Pancreas (tissue), 10 donors: ENCODE measurements around the gene NTSR1. TPM values are rescaled to one million over a fixed set of nuclear protein-coding genes. Genes with fewer than 3 reads are reported as not detected.

ENCODE experiments used
- ATAC-seq, 4 donors: fragments of 200-7000 bp; cut with Tn5 transposase; one replicate each; pipeline versions ENCODE4 v1.8.0 to v1.9.1; 2020; ENCODE audit warnings: mild to moderate bottlenecking in 4 of 4, moderate library complexity in 4 of 4
- DNase-seq, 6 donors: peaks; one replicate each; pipeline ENCODE4 v3.0.0-alpha.2; 2020
- FAIRE-seq: peaks from 2 replicates; lab custom pipeline; 2012; peaks lifted over from hg19 to GRCh38; lab: Jason Lieb, UNC
- H3K27ac ChIP-seq, 4 donors: fragments of 200-600 bp; sonication (generic); 1 replicate in 3 of 4; 2 replicates in 1 of 4; pipeline versions ENCODE4 v1.5.0 to v1.8.0; 2020
- H3K27me3 ChIP-seq, 4 donors: fragments of 200-600 bp; one replicate each; pipeline ENCODE4 v1.8.0; 2021
- H3K36me3 ChIP-seq, 3 donors: fragments of 200-600 bp; sonication (generic) in 1 of 3; one replicate each; pipeline versions ENCODE4 v1.5.0 to v1.8.0; 2020 to 2021
- H3K4me1 ChIP-seq, 3 donors: fragments of 200-600 bp; one replicate each; pipeline ENCODE4 v1.8.0; 2021
- H3K4me3 ChIP-seq, 4 donors: fragments of 200-600 bp; sonication (generic) in 2 of 4; one replicate each; pipeline versions ENCODE4 v1.5.0 to v1.8.0; 2020 to 2021
- H3K9me3 ChIP-seq, 4 donors: fragments of 200-600 bp; one replicate each; pipeline ENCODE4 v1.8.0; 2021
- CTCF ChIP-seq, 4 donors: fragments of 200-600 bp; sonication (generic) in 3 of 4; IDR thresholded peaks; one replicate each; pipeline versions ENCODE4 v1.5.0 to v1.8.0; 2021; ENCODE audit warnings: antibody characterized with exemption in 4 of 4
- WGBS, 2 donors: extraction: QIAGEN DNeasy Blood & Tissue Kit; methylation state at CpG; one replicate each; pipeline ENCODE4 v1.1.7; 2013; 5-methylcytosine and 5-hydroxymethylcytosine counted together
- intact Hi-C, 3 donors: fragments of 100-400 bp; cut with DNase I; formaldehyde crosslinking; loops; one replicate each; pipeline versions ENCODE4 v1.11.1 to v1.14.2; 2022
- polyA plus RNA-seq, 2 donors: library from polyadenylated mRNA; stranded (reverse); fragments of 200-250 nt; gene quantifications; one replicate each; pipeline ENCODE4 v1.2.3, GENCODE V29; 2013
- total RNA-seq, 6 donors: library from RNA; stranded (reverse); fragmentation: NEBNext Ultra II Directional in 4 of 6; extraction: Animal tissue kit (Norgen Biotek cat#: 25700) in 4 of 6; gene quantifications; one replicate each; pipeline versions ENCODE4 v1.2.1 to v1.2.4, GENCODE V29; 2021 to 2023
- donor health status: healthy with polysubstance abuse.
- donor health status: DM: no; HTN: no; CAD: no; lungs with moderate emphysema.
- donor health status: DM: no; HTN: no; CAD: no.
- donor health status: control.
- donor health status: control.
- donor health status: Bipolar disorder and iron deficiency.
- donor health status: DM: yes; HTN: yes; CAD: no.
- donor health status: DM: no; HTN: no; CAD: no.
- donor health status: DM: no; HTN: no; CAD: no.
- donor health status: DM: yes; HTN: yes; CAD: no.

NTSR1 gene
- total and polyA plus RNA-seq, 8 donors: 0.02 to 0.15 (median 0.09) TPM; not detected in 2

- H3K4me1 ChIP-seq: peaks cover 7 to 11% (median 9%) of the 10 kb centered on the region in 3 donors
- WGBS, 2 donors: 82 to 90% methylated on average over 23 of the region's 23 CpGs
- DNase-seq (no peak), FAIRE-seq (no peak), ATAC-seq (no peak)
- H3K27me3 ChIP-seq: no peaks in the 10 kb centered on the region
- no peak overlapping the region for H3K4me3 ChIP-seq
- no peaks in the 10 kb centered on the region for H3K9me3 ChIP-seq
- intact Hi-C loops: loop anchor here in 1 of 3 donors (5.0 kb wide), 1 partner anchor 135 kb away; no protein-coding TSS in a partner anchor
- TF ChIP-seq CTCF (IDR thresholded peaks at IDR 0.05): no peak
- peaks cover 0 to 44% (median 18%) of the 10 kb centered on the region in 3 donors for H3K36me3 ChIP-seq
- no peak overlapping the region for H3K27ac ChIP-seq
These were observed 99.0 kb downstream of the NTSR1 start for GRCh38 chr20:62807444-62808210.

GRCh38 chr20:62808211-62808865, 99.7 kb downstream of the NTSR1 start:
- 41 to 44% methylated on average over 21 of the region's 21 CpGs for WGBS, 2 donors
- peaks cover 0 to 47% (median 22%) of the 10 kb centered on the region in 3 donors for H3K36me3 ChIP-seq
- peak; percentile 81 to 94 (median 88) for TF ChIP-seq CTCF (IDR thresholded peaks at IDR 0.05)
- H3K4me3 ChIP-seq: no peak overlapping the region
- H3K9me3 ChIP-seq: no peaks in the 10 kb centered on the region
- FAIRE-seq (no peak), DNase-seq (peak in 3 of 6 donors; percentile 74 to 88 (median 75)), ATAC-seq (peak; percentile 32 to 73 (median 64))
- H3K27ac ChIP-seq: no peak overlapping the region
- peaks cover 7 to 11% (median 9%) of the 10 kb centered on the region in 3 donors for H3K4me1 ChIP-seq
- intact Hi-C loops: loop anchor here in 1 of 3 donors (5.0 kb wide), 1 partner anchor 136 kb away; no protein-coding TSS in a partner anchor
- no peaks in the 10 kb centered on the region for H3K27me3 ChIP-seq

GRCh38 chr20:62809530-62810428, 101.1 kb downstream of the NTSR1 start:
- no peak for TF ChIP-seq CTCF (IDR thresholded peaks at IDR 0.05)
- H3K27me3 ChIP-seq: no peaks in the 10 kb centered on the region
- no peaks in the 10 kb centered on the region for H3K9me3 ChIP-seq
- DNase-seq: no peak
- H3K36me3 ChIP-seq: peaks cover 0 to 47% (median 22%) of the 10 kb centered on the region in 3 donors
- intact Hi-C loops: loop anchor here in 1 of 3 donors (5.0 kb wide), 1 partner anchor 137 kb away; no protein-coding TSS in a partner anchor
- no peak overlapping the region for H3K4me3 ChIP-seq
- peaks cover 7 to 11% (median 9%) of the 10 kb centered on the region in 3 donors for H3K4me1 ChIP-seq
- no peak for ATAC-seq
- WGBS, 2 donors: 91 to 94% methylated on average over 22 to 24 of the region's 24 CpGs
- H3K27ac ChIP-seq: no peak overlapping the region
- FAIRE-seq: no peak

- intact Hi-C loops: no loop called here
- Histone ChIP-seq H3K27me3 (no peaks in the 10 kb centered on the region), H3K4me3 (no peak overlapping the region), H3K9me3 (no peaks in the 10 kb centered on the region), H3K36me3 (peaks cover 0 to 47% (median 22%) of the 10 kb centered on the region in 3 donors), H3K4me1 (peaks cover under 1 to 3% (median 2%) of the 10 kb centered on the region in 3 donors), H3K27ac (no peak overlapping the region)
- FAIRE-seq: no peak
- no peak for TF ChIP-seq CTCF (IDR thresholded peaks at IDR 0.05)
- no peak for DNase-seq
- WGBS, 2 donors: 94 to 95% methylated on average over 21 of the region's 21 CpGs
- no peak for ATAC-seq
These were observed 102.7 kb downstream of the NTSR1 start for GRCh38 chr20:62811320-62811719.
